HG02970 (cell line): ENCODE data around the gene LNPK.
"Not testable (repeated sequence)": the region's sequence is repeated elsewhere in the genome, so short reads cannot be mapped to it uniquely, and the experiment has no call there.

Source experiments
- ATAC-seq: cut with Tn5 transposase; IDR thresholded peaks from one replicate; pipeline ENCODE4 v1.9.1; 2021; ENCODE audit warnings: mild to moderate bottlenecking, moderate library complexity, moderate number of reproducible peaks; ENCODE audit not compliant: unreplicated experiment, low FRiP score

LNPK gene

DNA sequence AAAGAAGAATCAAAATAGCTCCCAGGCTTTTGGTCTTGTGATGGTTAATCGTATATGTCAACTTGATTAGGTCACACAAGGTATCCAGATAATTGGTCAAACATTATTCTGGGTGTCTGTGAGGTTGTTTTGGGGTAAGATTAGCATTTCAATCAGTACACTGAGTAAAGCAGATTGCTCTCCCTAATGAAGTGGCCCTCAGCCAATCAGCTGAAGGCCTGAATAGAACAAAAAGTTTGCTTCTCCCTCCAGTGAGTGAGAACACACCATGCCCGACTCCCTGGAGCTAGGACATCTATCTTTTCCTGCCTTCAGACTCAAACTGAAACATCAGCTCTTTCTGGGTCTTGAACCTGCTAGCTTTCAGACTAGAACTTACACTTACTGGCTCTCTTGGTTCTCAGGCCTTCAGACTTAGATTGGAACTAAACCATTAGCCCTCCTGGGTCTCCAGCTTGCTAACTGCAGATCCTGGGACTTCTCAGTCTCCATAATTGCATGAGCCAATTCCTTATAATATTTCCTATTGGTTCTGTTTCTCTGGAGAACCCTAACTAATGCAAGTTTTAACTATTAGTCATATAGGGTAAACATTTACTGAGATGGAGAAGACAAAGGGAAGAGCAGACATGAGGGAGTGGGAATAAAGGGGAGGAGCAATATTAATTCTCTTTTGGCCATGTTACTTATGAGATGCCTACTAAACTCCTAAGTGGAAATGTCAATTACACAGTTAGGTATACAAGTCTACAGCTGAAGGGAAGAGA is 25.5 kb downstream of the LNPK start:
- no peak for ATAC-seq

DNA sequence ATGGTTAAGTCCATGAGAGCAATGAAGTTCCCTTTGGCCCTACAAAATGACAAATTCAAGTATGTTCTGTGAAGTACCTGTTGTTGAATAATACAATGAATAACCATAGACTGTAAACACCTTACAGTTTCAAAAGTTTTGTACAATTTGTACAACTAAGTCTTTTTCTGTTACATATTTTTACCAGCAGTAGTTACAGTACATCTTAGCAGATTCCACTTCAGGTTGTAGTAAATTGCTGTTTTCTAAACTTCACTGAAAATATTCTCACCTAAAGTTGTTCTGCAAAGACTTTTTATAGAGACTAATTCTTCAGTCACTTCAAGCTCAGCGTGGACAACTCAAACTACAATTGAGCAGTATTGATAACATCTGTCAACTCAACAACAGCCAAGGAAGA is 28.7 kb downstream of the LNPK start:
- no peak for ATAC-seq

DNA sequence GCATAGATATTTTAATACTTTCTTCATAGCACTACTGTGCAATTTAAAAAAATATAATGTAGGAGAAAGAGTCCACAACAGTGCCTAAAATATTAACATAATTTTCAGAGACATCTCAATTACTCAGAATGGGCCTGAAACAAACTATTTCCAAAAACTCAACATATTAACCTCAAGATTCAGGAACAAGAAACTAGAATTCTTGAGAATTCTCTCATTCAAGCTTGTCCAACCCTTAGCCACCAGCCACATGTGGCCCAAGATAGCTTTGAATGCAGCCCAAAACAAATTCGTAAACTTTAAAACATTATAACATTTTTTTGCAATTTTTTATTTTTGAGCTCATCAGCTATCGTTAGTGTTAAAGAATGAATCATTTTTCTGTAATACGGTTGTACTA is 35.2 kb downstream of the LNPK start:
- ATAC-seq, result no peak

DNA sequence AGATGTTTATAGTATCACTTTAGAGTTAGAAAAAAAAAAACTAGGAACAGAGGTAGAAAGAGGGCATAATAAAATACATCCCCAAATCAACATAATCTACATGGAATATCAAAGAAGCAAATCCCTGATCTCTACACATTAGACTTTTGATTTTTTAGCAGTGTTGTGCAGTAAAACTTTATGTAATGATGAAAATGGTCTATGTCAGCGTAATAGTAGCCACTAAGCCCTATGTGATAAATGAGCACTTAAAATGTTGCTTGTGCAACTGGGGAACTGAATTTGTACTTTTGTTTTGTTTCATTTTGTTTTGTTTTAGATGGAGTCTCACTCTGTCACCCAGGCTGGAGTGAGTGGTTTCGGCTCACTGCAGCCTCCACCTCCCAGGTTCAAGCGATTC is 36.3 kb downstream of the LNPK start:
- no peak for ATAC-seq

DNA sequence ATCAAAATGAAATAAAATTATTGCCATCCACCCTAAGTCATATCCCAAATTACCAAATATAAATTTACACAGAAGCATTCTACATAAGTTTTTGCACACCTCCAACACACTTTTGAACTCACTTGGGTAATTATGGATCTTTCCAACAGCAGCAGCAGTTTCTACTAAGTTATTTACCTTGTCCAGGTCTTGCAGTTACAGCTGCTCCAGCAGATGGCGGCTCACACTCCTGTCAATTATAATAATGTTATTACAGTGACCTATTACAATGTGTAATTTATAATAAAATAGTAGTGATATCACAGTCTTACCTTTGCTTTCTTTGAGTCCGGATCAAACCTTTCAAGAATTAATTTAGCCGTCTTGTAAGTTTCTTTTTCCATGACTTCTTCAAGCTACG is 37.9 kb downstream of the LNPK start:
- ATAC-seq, result no peak

DNA sequence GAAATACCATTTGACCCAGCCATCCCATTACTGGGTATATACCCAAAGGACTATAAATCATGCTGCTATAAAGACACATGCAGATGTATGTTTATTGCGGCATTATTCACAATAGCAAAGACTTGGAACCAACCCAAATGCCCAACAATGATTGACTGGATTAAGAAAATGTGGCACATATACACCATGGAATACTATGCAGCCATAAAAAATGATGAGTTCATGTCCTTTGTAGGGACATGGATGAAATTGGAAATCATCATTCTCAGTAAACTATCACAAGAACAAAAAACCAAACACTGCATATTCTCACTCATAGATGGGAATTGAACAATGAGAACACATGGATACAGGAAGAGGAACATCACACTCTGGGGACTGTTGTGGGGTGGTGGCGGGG is 38.9 kb downstream of the LNPK start:
- not testable (repeated sequence) for ATAC-seq

DNA sequence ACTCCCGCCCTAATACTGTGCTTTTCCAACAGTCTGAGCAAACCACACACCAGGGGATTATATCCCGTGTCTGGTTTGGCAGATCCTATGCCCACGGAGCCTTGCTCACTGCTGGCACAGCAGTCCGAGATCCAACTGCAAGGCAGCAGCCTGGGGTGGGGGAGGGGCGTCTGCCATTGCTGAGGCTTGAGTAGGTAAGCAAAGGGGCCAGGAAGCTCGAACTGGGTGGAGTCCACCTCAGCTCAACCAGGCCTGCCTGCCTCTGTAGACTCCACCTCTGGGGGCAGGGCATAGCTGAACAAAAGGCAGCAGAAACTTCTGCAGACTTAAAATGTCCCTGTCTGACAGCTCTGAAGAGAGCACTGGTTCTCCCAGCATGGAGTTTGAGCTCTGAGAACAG is 44.2 kb downstream of the LNPK start:
- ATAC-seq, result no peak

DNA sequence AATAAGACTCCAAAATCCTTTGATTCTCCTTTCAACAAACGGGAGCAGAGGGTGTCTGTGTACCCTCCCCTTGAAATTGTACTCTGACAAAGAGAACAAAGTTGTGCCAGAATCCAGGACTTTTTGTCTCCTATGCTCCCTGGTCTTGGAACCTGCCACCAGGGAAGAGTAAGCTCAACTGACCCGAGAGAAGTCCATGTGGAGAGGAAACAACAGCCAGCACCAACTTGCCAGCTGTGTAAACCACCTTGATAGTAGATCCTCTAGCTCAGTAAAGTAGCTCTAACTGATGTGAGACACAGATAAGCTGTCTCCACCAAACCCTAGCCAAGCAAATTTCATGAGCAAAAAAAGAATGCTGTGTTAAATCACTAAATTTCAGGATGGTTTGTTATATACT is 46.9 kb downstream of the LNPK start:
- no peak for ATAC-seq

DNA sequence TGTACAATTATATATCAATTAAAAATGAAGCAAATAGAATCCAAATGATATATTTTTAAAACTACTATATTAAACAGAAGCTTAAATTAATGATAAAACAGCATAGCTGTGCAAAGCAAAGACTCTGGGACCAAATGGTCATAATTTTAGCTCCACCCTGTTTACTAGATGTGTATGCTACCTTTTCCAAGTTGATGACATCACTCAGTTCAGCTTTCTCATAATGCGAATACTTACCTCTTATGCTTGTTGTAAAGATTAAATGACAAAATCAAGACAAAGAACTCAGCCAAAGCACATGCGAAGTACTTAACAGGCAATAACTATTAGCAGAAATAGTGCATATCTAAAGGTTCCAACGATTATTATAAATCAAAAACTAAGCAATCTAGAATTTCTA is 51.6 kb downstream of the LNPK start:
- ATAC-seq, result no peak

DNA sequence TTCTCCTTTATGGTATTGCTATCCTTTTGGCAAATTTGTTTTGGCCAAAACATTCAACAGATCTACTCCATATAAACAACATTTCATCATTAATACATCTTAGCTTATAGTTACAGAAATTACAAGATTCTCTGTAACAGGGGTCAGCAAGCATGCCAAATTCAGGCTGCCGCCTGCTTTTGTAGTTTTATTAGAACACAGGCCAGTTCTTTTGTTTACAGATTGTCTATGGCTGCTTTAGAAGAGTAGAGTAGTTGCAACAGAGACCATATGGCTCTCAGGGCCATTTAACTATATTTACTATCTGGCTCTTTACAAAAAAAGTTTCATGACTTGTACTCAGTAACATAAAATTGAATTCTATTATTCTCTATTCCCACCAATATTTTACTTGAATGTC is 53.9 kb downstream of the LNPK start:
- no peak for ATAC-seq

DNA sequence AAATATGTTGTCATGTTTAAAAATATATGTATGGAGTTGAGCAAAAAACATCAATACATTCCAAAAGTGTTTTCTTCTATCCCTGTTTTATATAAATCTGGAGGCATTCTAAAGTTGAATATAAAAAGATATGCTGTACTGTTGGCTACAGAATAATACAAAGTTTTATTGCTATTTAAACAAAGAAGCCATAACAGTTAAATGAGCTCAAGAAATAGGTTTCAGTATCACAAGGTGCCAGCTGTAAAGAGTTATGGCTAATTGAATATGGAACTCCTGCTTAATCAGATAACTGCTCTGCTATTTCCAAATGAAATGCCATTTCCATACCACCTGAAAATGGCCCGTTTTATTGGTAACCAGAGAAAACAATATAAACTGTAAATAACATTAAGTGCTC is 55.0 kb downstream of the LNPK start:
- no peak for ATAC-seq

DNA sequence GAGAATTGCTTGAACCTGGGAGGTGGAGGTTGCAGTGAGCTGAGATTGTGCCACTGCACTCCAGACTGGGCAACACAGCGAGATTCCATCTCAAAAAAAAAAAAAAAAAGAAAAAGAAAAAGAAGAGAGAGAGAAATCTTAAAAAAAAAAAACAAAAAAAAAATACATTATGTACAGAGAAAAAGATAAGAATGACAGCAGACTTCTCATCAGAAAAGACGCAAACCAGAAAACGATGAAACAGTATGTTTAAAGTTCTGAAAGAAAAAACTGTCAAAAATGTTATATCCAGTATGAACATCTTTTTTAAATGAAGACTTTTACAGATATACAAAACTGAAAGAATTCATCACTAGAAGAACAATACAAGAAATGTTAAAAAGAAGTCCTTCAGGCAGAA is 60.4 kb downstream of the LNPK start:
- ATAC-seq, result no peak

DNA sequence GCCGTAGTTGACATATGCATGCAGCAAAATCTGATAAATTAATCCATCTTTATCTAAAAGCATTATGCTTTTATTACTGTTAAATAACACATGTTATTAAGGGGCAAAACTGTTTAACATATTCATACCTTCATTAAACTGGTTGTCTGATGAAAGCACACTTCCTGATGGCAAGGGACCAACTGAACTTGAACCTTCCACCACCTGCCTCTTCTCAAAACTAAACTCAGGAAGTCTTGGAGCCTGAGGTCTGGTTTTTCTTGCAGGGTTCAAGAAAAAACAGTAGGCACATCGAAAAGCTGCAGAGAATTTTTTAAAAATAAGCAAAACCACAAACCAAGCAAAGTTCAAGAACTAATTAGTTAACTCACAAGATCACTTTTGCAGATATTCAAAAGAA is 64.9 kb downstream of the LNPK start:
- ATAC-seq, result no peak

DNA sequence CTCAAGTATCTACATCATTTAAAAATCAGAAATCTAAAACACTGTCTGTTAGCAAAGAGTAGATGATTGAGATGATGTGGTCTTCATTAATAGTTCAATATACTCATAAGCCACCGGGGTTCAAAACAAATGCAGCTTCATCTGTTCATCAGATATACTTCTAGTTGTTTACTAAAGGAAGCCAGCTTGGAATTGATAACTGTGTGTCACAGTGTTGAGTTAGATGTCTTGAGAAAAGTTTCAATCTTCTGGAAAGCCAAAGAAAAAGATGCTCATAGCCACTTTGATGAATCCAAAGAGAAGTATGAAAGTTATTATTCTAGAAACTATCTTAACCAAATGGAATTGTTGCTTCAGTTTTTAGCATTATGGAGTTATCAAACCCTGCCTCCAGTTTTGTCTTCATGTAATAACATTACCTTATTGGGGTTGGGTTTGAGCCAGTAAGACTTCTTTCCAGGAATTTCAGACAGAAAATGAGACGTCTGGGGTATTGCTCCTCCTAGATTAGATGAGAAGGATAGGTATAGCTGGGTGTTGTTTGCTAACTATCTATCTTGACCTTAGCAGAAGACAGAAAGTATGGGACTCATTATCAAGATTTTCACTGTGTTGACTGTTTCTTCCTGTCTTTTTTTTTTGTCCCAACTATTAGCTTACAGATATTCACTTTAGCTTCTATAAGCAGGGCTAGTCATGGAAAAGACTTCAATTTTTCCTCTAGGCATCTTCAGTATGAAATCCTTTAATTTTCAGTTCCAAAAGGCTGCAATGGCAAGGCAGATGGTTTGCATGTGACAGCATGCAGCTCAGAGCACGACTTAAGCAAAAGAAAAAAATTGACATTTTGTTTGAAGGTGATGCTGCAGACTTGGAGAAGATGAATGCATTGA is 66.5 kb downstream of the LNPK start:
- no peak for ATAC-seq

DNA sequence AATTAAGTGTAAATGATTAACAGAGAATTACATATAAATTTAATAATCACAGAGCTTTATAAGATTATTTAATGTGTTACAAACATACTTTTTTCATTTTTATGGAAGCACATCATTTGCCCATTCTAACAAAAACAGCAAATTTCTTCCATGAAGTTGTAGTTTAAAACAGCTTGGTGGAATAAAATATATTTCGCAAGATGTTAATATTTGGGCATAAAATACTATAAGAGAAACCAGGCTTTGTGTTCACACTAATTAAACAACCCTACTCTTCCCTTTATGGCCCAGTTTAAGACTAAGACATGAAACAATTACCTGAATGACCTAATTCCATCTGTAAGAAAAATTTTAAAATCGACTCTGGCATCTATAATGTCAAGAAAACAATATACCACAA is 69.4 kb downstream of the LNPK start:
- ATAC-seq, result no peak

DNA sequence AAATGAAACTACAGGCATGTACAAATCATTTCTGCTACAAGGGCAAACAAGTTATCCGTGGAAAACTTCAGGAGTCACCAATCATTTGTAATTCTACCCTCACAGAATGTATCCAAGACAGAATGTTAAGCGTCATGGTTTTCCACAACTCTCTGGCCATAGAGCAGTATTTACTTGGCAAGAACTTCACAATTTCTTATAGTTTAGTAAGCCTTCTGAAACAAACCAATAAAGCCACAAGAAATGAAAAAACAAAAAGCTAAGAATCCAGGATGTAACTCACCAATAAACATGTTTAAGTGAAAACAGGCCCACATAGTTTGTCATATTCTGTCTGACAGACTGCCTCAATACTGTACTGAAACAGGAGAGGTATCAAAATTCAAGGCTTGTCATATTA is 70.3 kb downstream of the LNPK start:
- ATAC-seq, result no peak

DNA sequence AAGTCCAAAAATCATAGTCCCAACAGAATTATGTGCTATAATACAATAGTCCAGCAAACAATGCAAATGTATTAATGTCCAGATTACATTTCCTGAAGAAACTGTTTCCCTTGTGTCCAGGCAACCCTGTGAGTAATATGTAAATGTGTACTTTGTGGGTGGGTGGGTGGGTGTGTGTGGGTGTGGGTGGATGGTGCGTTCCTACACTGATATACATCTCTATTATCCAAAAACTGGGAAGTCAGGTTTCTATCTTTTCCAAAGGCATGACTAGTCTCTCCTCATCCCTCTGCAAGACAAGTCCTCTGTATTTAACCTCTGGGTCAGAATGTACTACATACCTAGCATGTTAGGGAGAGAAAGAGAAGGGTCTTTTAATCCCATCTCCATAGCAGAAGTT is 71.6 kb downstream of the LNPK start:
- ATAC-seq, result no peak

DNA sequence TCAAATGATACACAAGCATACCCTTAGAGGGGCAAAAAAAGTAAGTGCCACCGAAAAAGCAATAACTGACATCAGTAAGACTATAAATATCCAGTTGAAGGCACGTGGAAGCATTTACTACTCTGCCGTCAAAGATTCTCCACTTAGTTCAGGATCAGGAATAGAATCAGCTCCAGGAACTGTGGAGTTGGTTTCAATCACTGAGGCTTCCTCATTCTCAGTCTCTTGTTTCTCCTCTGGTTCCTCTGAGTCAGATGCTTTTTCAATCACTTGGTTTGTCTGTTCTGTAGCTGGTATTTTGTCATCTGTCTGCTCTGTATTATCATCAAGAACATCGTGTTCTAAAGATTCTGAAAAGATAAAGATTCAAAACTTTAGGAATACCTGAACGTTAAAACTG is 72.2 kb downstream of the LNPK start:
- ATAC-seq, result no peak

DNA sequence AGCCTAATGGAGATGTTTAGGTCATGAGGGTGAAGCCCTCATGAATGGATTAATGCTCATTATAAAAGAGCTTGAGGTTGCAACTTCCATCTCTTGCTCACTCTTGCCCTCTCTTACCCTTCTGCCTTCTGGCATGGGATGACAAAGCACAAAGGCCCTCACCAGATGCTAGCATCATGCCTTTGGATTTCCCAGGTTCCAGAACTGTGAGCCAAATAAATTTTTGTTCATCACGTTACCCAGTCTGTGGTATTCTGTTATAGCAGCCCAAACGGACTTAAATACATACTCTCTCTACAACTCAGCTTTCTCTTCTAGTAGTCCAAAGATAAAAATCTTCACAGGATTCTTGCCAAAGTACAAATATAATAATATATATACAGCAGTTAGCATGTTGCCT is 75.8 kb downstream of the LNPK start:
- no peak for ATAC-seq

DNA sequence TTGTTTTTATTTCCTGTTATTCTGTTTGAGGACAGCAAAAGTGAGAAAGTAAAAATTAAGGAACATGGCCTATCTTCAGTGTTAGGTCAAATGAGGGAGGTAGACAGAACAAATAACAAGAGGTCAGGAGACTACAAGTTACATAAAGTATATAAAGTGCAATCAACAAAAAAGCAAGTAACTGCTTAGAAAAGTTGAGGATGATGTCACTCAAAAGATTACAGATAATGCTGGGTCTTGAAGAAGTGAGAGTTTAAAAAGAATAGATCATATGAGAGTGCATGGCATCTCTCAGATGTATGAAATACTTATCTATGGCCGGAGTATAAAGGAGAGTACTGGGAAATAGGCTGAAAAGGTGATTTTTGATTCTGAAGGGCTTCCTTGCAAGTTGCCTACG is 79.9 kb downstream of the LNPK start:
- ATAC-seq, result no peak

DNA sequence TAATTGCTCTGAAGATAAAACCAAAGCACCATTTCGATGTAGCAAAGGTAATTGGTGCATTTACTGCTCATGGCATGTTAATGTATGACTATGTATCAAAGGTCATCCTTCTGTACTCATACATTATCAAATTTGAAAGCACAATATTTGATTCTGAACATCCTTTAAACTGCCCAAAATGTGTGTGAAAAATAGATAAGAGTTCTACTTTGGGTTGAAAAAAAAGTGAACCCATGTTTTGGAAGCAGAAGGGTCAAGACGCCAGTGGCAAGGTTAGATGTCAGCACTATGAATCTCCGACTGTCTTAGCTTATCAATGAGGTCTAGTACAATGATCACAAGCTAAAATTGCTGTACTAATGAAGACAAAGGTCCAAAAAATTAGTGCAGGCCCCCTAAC is 83.1 kb downstream of the LNPK start:
- ATAC-seq, result no peak

DNA sequence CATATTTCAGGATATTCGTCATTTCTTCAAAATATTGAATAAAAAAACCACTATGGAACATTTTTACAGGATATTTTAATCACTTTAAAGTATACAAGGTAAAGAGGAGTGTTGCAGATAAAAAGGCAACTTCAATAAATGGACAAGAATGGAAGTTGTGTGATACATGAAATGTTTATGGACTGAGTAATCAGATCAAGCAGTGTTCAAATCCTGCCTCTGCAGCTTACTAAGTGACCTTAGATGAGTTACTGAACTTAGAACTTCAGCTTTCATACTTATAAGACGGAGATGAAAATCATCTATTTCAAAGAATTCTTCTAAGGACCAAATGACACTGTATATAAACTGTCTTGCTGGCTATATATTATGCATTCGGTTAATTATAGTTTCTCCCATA is 87.2 kb downstream of the LNPK start:
- no peak for ATAC-seq
